HG03097 (cell line): ENCODE data around the gene IGF2BP1.

Source experiments
- ATAC-seq: cut with Tn5 transposase; IDR thresholded peaks from one replicate; pipeline ENCODE4 v1.9.1; 2021; ENCODE audit not compliant: unreplicated experiment, low FRiP score

The IGF2BP1 gene

GRCh38 chr17:48997103-48997826 is at the start of gene IGF2BP1:
Gene IGF2BP1, plus strand, starts transcription at chr17:48997385. Its CDS starts 361 bp downstream, at chr17:48997746.
- ATAC-seq: no peak

GRCh38 chr17:48951572-48951971 is 45.6 kb upstream of the IGF2BP1 start:
- no peak for ATAC-seq

GRCh38 chr17:48952904-48953303 is 44.3 kb upstream of the IGF2BP1 start:
- ATAC-seq: no peak

GRCh38 chr17:48954300-48954755 is 42.9 kb upstream of the IGF2BP1 start:
- ATAC-seq: no peak

GRCh38 chr17:48960834-48961515 is 36.2 kb upstream of the IGF2BP1 start:
- no peak for ATAC-seq

- no peak for ATAC-seq
Measured at GRCh38 chr17:48961516-48962233, 35.5 kb upstream of the IGF2BP1 start.

GRCh38 chr17:48970224-48970623 is 27.0 kb upstream of the IGF2BP1 start:
- ATAC-seq: no peak

GRCh38 chr17:48970865-48971687 is 26.1 kb upstream of the IGF2BP1 start:
- no peak for ATAC-seq

- ATAC-seq: no peak
Measured at GRCh38 chr17:48972749-48973097, 24.5 kb upstream of the IGF2BP1 start.

GRCh38 chr17:48973806-48974205 is 23.4 kb upstream of the IGF2BP1 start:
- ATAC-seq: no peak

- no peak for ATAC-seq
Measured at GRCh38 chr17:48981927-48982539, 15.2 kb upstream of the IGF2BP1 start.

- no peak for ATAC-seq
Measured at GRCh38 chr17:48985436-48986245, 11.5 kb upstream of the IGF2BP1 start.

GRCh38 chr17:48989100-48989499 is 8.1 kb upstream of the IGF2BP1 start:
- no peak for ATAC-seq

- no peak for ATAC-seq
Measured at GRCh38 chr17:48990882-48991357, 6.3 kb upstream of the IGF2BP1 start.

- ATAC-seq: no peak
Measured at GRCh38 chr17:48992444-48992843, 4.7 kb upstream of the IGF2BP1 start.

- no peak for ATAC-seq
Measured at GRCh38 chr17:48993305-48993704, 3.9 kb upstream of the IGF2BP1 start.

GRCh38 chr17:48993951-48994350 is 3.2 kb upstream of the IGF2BP1 start:
- ATAC-seq: no peak

- ATAC-seq: no peak
Measured at GRCh38 chr17:48994549-48995303, 2.5 kb upstream of the IGF2BP1 start.
